NCI-H524 (cell line): ENCODE measurements around the gene FSIP1.

Source experiments
- DNase-seq, 2 experiments: peaks; one replicate each; lab custom pipeline; 2025; lab: John Stamatoyannopoulos, UW

FSIP1 gene

GRCh38 chr15:39593656-39594445, 188.8 kb downstream of the FSIP1 start:
- DNase-seq, result no peak

- DNase-seq, result no peak
These were observed 189.5 kb downstream of the FSIP1 start for GRCh38 chr15:39593071-39593655.

DNA sequence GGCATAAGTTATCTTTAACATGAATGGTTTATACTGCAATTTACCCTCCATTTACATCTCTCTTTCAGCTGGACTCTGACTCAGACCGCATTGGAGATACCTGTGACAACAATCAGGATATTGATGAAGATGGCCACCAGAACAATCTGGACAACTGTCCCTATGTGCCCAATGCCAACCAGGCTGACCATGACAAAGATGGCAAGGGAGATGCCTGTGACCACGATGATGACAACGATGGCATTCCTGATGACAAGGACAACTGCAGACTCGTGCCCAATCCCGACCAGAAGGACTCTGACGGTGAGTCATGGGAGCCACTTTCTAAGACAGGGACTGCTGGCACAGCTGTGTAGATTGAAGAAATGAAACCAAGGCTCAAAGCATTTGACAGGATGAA, 190.1 kb downstream of the FSIP1 start:
- no peak for DNase-seq

- no peak for DNase-seq
These were observed 190.7 kb downstream of the FSIP1 start for GRCh38 chr15:39591896-39592315.

DNA sequence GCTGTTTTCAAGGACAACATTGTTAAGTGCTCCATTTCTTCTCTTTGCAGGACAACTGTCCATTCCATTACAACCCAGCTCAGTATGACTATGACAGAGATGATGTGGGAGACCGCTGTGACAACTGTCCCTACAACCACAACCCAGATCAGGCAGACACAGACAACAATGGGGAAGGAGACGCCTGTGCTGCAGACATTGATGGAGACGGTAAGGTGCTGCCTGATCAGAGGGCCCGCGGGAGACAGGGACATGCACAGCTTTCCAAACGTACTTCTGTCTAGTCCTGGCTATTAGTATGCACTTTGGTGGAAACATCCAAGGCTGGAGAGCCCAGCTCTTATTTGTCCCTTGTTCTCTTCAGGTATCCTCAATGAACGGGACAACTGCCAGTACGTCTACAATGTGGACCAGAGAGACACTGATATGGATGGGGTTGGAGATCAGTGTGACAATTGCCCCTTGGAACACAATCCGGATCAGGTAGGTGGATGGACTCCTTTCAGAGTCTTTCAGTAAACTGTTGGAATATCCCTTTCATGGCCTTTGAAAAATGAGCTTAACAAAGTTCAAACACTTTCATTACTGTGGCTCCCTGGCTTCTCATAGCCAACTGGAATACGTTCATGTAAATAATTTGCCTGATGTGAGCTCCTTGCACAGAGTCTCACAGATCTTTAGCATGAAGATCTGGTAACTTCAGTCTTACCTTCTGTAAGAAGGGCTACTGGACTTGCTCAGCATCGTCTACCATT, 191.3 kb downstream of the FSIP1 start:
- no peak for DNase-seq

GRCh38 chr15:39589815-39590644, 192.6 kb downstream of the FSIP1 start:
- DNase-seq, result no peak

- DNase-seq, result no peak
These were observed 193.3 kb downstream of the FSIP1 start for GRCh38 chr15:39589193-39589814.

GRCh38 chr15:39588531-39589192, 194.0 kb downstream of the FSIP1 start:
- no peak for DNase-seq

GRCh38 chr15:39587731-39588530, 194.7 kb downstream of the FSIP1 start:
- no peak for DNase-seq

DNA sequence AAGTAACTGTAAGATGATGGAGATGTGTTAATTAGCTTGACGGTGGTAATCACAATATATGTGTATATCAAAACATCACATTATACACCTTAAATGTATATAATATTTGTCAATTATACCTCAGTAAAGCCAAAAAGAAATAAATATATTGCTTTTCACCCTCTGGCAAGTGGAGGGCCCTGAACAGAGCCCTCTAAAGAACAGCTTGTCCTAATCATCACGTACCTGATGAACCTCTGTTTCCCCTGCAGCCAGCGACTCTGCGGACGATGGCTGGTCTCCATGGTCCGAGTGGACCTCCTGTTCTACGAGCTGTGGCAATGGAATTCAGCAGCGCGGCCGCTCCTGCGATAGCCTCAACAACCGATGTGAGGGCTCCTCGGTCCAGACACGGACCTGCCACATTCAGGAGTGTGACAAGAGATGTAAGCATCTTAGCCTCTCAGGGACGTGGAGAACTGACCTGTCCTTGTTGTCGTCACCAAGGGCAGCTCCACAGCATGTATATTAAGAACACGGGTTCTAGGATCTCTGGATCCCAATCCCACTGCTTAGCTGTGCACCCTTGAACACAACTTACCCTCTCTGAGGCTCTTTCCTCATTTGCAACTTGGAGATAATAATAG, 195.4 kb downstream of the FSIP1 start:
- no peak for DNase-seq

DNA sequence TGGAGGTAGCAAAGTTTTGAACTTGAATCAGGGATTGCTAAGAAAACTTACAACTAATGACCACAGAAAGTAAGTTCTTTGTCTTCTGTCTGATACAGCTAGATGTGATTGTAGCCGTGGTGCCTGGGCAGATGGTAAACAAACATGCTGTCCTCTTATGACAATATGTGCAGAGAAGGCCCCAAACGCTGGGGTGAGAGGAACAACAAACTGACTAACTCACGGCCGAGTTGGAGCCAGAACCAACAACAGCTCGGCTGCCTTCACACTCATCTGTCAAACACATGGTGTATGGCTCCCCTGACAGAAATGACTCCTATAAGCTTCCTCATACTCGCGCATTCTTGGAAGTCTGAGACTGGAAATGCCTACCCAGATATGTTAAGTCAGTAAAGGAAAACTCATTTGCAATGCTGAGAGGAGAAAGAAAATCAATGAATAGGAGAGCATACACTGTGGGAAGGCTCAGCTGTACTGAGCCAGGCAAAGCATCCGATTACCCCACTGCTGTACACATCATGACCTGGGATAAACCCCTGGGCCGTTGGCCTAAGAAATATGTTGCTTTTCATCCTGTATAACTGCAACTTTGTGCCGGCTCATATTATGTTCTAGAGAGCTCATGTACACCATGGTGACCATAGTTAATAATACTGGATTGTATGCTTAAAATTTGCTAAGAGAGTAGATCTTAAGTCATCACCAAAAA, 196.1 kb downstream of the FSIP1 start:
- DNase-seq, result no peak

DNA sequence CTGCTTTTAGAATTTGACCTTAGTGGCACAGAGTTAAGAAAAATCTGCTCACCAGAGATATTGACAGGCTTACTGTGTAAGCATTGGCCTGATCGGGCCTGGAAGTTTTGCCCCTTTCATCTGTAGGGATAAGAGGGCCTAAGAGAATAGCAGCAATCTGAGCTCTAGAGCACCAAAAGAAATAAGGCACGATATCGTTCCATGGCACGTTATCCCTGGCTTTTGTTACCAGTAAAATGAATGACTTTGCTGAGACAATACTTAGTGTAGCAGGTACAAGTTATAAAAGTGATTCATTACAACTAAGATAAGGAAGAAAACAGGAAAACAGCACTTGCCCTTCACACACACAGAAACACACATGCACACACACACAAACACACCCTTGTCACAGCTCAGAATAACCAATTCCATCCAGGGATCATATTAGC, 196.8 kb downstream of the FSIP1 start:
- DNase-seq, result no peak

DNA sequence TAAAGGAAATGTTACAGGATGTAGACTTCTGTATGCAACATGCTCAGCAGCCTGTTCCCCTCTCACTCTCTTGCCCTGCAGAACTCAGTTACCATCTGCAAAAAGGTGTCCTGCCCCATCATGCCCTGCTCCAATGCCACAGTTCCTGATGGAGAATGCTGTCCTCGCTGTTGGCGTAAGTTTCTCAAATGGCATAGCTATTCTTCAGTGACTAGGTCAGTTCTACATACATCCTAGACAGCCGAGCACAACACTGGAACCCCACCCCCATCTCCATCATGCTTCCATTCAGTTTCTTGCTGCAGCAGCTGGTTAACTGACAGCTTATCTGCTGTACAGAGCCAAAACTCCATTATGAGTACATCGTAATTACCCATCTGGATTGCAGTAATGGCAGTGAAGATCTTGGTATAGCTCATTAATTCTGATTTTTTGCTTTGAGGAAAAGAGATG, 197.2 kb downstream of the FSIP1 start:
- DNase-seq, result peak in 1 of 2 experiments; percentile 48

DNA sequence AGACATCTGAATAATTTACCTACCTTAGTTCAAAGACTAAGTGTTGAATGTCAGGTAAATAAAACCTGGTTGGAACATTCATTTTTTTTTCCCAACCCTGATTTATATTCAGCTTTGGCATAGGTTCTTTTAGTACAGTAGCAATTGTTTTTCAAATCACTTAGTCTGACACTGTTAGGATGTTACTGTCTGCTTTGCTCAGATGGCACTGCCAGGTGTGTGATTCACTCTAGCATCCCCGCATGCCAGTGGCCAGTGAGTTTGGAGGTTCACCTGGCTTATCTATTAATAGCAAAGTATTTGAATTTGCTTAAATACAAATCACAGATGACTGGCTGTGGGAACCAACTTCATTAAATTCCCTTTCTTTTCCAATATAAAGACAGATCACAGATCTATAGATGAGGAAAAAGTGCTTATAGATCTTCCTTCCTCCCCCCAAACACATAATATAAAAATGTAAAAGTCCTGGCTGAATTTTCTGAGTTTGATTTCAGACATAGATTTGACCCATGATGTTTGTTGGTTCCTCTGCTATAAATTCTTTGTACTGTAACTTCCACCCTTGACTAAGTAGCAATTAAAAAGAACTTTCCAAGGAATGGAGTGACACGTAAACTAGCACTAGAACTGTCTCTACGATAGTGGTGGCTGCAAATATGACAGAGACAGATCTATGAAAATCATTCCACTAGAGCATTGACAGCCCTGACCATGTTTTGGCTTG, 197.8 kb downstream of the FSIP1 start:
- no peak for DNase-seq

DNA sequence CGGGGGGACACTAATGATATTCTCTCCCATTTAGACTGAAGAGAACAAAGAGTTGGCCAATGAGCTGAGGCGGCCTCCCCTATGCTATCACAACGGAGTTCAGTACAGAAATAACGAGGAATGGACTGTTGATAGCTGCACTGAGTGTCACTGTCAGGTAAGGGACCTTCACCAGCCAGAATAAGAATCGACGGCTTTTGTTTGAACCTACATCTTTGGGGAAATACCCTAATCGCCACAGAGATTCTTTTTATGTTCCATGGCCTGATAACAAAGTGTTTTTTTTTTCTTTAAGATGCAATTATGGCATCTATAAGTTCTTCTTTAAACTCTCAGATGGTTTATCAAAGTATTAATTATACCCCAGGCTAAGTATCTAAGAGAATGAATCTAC, 198.4 kb downstream of the FSIP1 start:
- no peak for DNase-seq

- DNase-seq, result peak in 1 of 2 experiments; percentile 21
These were observed 198.9 kb downstream of the FSIP1 start for GRCh38 chr15:39583596-39584265.

GRCh38 chr15:39582977-39583595, 199.6 kb downstream of the FSIP1 start:
- no peak for DNase-seq
